Right lobe of liver (tissue), 6 donors: ENCODE measurements around the gene NIPAL3. TPM values are rescaled to one million over a fixed set of nuclear protein-coding genes. Genes with fewer than 3 reads are reported as not detected.

Source experiments
- ATAC-seq, 4 donors: fragments of 200-7000 bp; cut with Tn5 transposase; one replicate each; pipeline ENCODE4 v1.9.1; 2020; ENCODE audit warnings: mild to moderate bottlenecking in 4 of 4, moderate library complexity in 4 of 4
- DNase-seq, 3 donors: peaks; one replicate each; pipeline ENCODE4 v3.0.0-alpha.2; 2020
- H3K27ac ChIP-seq, 3 donors: fragments of 200-600 bp; one replicate each; pipeline ENCODE4 v1.8.0; 2022
- H3K27me3 ChIP-seq, 2 donors: fragments of 200-600 bp; one replicate each; pipeline ENCODE4 v1.8.0; 2022
- H3K36me3 ChIP-seq, 4 donors: fragments of 200-600 bp; sonication (generic) in 1 of 4; one replicate each; pipeline versions ENCODE4 v1.5.1 to v1.8.0; 2017 to 2022; ENCODE audit warnings: control low read depth in 1 of 4
- H3K4me1 ChIP-seq, 4 donors: fragments of 200-600 bp; sonication (generic) in 1 of 4; one replicate each; pipeline versions ENCODE4 v1.5.1 to v1.8.0; 2017 to 2022; ENCODE audit warnings: control low read depth in 1 of 4
- H3K4me3 ChIP-seq, 3 donors: fragments of 200-600 bp; one replicate each; pipeline ENCODE4 v1.8.0; 2022
- H3K9me3 ChIP-seq, 4 donors: fragments of 200-600 bp; sonication (generic) in 1 of 4; one replicate each; pipeline versions ENCODE4 v1.5.1 to v1.8.0; 2017 to 2022; ENCODE audit warnings: control low read depth in 1 of 4
- POLR2A ChIP-seq: fragments of 450-650 bp; IDR thresholded peaks from one replicate; pipeline ENCODE4 v1.6.1; 2017; ENCODE audit warnings: antibody characterized with exemption, mild to moderate bottlenecking
- WGBS: methylation state at CpG from one replicate; pipeline ENCODE4 v1.1.6; 2018; ENCODE audit warnings: low coverage, low lambda C conversion rate; ENCODE audit not compliant: insufficient coverage; ENCODE audit errors: missing lambda C conversion rate; 5-methylcytosine and 5-hydroxymethylcytosine counted together
- intact Hi-C, 2 donors: fragments of 100-400 bp; cut with DNase I; formaldehyde crosslinking; loops; one replicate each; pipeline versions ENCODE4 v1.11.2 to v1.14.1; 2022
- total RNA-seq, 6 experiments: library from RNA; depleted of rRNA in 2 of 6; stranded (reverse); fragments of >200 nt in 2 of 6; fragmentation: NEBNext Ultra II Directional in 3 of 6; extraction: Animal tissue kit (Norgen Biotek cat#: 25700) in 3 of 6; gene quantifications; one replicate each; pipeline versions ENCODE4 v1.1.0 to v1.2.4, GENCODE V29; 2016 to 2023
- TF ChIP-seq, protein P1 (sequence below), 4 donors: fragments of 200-600 bp in 3 of 4; fragments of 450-650 bp in 1 of 4; IDR thresholded peaks; one replicate each; pipeline versions ENCODE4 v1.5.1 to v1.8.0; 2016 to 2022; ENCODE audit warnings: antibody characterized with exemption in 4 of 4, mild to moderate bottlenecking in 2 of 4
- donor health status: DM: no; HTN: yes; CAD: no.
- donor health status: DM: no; HTN: no; CAD: no.
- donor health status: DM: no; HTN: no; CAD: no.
- donor health status: DM: no; HTN: yes; CAD: no.
- donor health status: DM: no; HTN: yes; CAD: no.

The NIPAL3 gene
- total RNA-seq, 6 experiments from 2014 or later = 3.4 to 9.2 (median 6.0) TPM

- intact Hi-C loops = no loop called here
- no peak overlapping the region for H3K27ac ChIP-seq
- no peak for TF ChIP-seq POLR2A
- TF ChIP-seq, protein P1, sequence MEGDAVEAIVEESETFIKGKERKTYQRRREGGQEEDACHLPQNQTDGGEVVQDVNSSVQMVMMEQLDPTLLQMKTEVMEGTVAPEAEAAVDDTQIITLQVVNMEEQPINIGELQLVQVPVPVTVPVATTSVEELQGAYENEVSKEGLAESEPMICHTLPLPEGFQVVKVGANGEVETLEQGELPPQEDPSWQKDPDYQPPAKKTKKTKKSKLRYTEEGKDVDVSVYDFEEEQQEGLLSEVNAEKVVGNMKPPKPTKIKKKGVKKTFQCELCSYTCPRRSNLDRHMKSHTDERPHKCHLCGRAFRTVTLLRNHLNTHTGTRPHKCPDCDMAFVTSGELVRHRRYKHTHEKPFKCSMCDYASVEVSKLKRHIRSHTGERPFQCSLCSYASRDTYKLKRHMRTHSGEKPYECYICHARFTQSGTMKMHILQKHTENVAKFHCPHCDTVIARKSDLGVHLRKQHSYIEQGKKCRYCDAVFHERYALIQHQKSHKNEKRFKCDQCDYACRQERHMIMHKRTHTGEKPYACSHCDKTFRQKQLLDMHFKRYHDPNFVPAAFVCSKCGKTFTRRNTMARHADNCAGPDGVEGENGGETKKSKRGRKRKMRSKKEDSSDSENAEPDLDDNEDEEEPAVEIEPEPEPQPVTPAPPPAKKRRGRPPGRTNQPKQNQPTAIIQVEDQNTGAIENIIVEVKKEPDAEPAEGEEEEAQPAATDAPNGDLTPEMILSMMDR (IDR thresholded peaks at IDR 0.05) = no peak
- no peaks in the 10 kb centered on the region for H3K27me3 ChIP-seq
- no peaks in the 10 kb centered on the region for H3K36me3 ChIP-seq
- no peak for DNase-seq
- no peak for ATAC-seq
- H3K9me3 ChIP-seq = no peaks in the 10 kb centered on the region
- no peaks in the 10 kb centered on the region for H3K4me1 ChIP-seq
- 68% methylated on average over 4 of the region's 4 CpGs for WGBS
- H3K4me3 ChIP-seq = no peak overlapping the region
These were observed 49.5 kb downstream of the NIPAL3 start for GRCh38 chr1:24465099-24465498.

- TF ChIP-seq, protein P1 (IDR thresholded peaks at IDR 0.05) = no peak
- TF ChIP-seq POLR2A = no peak
- no peak for ATAC-seq
These were observed 50.0 kb downstream of the NIPAL3 start for GRCh38 chr1:24465638-24466037.

GRCh38 chr1:24468685-24469316, 53.2 kb downstream of the NIPAL3 start:
- ATAC-seq (no peak), DNase-seq (no peak)
- WGBS = 89% methylated on average over 7 of the region's 11 CpGs
- intact Hi-C loops = no loop called here
- Histone ChIP-seq H3K36me3 (no peaks in the 10 kb centered on the region), H3K9me3 (no peaks in the 10 kb centered on the region), H3K27me3 (no peaks in the 10 kb centered on the region), H3K27ac (no peak overlapping the region), H3K4me3 (no peak overlapping the region), H3K4me1 (no peaks in the 10 kb centered on the region)
- no peak for TF ChIP-seq POLR2A
- TF ChIP-seq, protein P1 (IDR thresholded peaks at IDR 0.05) = no peak

More at GRCh38 chr1:24465638-24466037, 50.0 kb downstream of the NIPAL3 start:
- H3K27me3 ChIP-seq = no peaks in the 10 kb centered on the region
- intact Hi-C loops = no loop called here
- WGBS = 100% methylated on average over 2 of the region's 2 CpGs
- no peak overlapping the region for H3K27ac ChIP-seq
- H3K4me1 ChIP-seq = no peaks in the 10 kb centered on the region
- H3K9me3 ChIP-seq = no peaks in the 10 kb centered on the region
- DNase-seq = no peak
- H3K4me3 ChIP-seq = no peak overlapping the region
- H3K36me3 ChIP-seq = no peaks in the 10 kb centered on the region

DNA sequence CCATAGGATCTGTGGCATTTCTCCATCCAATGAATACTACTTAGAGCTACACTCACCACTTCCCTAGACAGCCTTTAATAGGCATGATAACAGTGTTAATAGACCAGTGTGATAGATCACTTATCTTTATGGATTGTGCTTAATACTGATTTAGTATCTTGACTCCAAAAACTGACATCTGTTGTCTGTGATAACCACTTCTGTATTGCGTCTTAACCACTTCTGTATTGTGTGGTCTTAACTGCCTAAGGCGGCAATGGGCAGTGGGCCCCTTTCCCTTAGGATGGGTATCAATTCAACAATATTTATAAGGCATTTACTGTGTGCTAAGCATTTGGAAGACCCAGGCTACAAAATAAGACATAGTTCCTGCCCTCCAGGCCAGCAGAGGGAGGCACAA, 55.0 kb downstream of the NIPAL3 start:
- WGBS = 74% methylated on average over 2 of the region's 2 CpGs
- Histone ChIP-seq H3K4me1 (no peaks in the 10 kb centered on the region), H3K4me3 (no peak overlapping the region), H3K27me3 (no peaks in the 10 kb centered on the region), H3K27ac (no peak overlapping the region), H3K9me3 (no peaks in the 10 kb centered on the region), H3K36me3 (no peaks in the 10 kb centered on the region)
- no peak for DNase-seq
- intact Hi-C loops = no loop called here
- TF ChIP-seq, protein P1 (IDR thresholded peaks at IDR 0.05) = no peak
- no peak for TF ChIP-seq POLR2A
- ATAC-seq = no peak
